Mesothelial cell of epicardium (in vitro differentiated cells): Measurements from ENCODE around the gene GALNTL6. TPM values are rescaled to one million over a fixed set of nuclear protein-coding genes. Genes with fewer than 3 reads are reported as not detected.

Source experiments
- DNase-seq, 2 experiments: peaks; one replicate each; pipeline ENCODE4 v3.0.0; 2021; ENCODE audit warnings: low spot score in 2 of 2; ENCODE audit not compliant: unreplicated experiment in 2 of 2
- H3K27ac Mint-ChIP-seq: 2 replicates; pipeline ENCODE4 v1.8.0; 2021; ENCODE audit warnings: mixed read lengths
- H3K27me3 Mint-ChIP-seq: 2 replicates; pipeline ENCODE4 v1.8.0; 2021; ENCODE audit warnings: low read depth, mixed read lengths
- H3K36me3 Mint-ChIP-seq: 2 replicates; pipeline ENCODE4 v1.8.0; 2021; ENCODE audit warnings: mixed read lengths
- H3K4me1 Mint-ChIP-seq: 2 replicates; pipeline ENCODE4 v1.8.0; 2021; ENCODE audit warnings: mixed read lengths
- H3K4me3 Mint-ChIP-seq: 2 replicates; pipeline ENCODE4 v1.8.0; 2021; ENCODE audit warnings: mild to moderate bottlenecking, moderate library complexity, mixed read lengths
- H3K9me3 Mint-ChIP-seq: 2 replicates; pipeline ENCODE4 v1.8.0; 2021; ENCODE audit warnings: mixed read lengths
- total RNA-seq: library from RNA; stranded (reverse); gene quantifications from 3 replicates; pipeline ENCODE4 v1.2.1, GENCODE V29; 2021
- TF ChIP-seq, protein P1 (sequence below): fragments of 200-600 bp; sonication (generic); IDR thresholded peaks from one replicate; pipeline ENCODE4 v1.5.0; 2021; ENCODE audit warnings: antibody characterized with exemption; ENCODE audit not compliant: unreplicated experiment

Gene GALNTL6
- total RNA-seq, 1 donor from 2014 or later: 1.3 TPM

- H3K36me3 Mint-ChIP-seq: no peaks in the 10 kb centered on the region
- peaks cover 12% of the 10 kb centered on the region for H3K27me3 Mint-ChIP-seq
- H3K4me1 Mint-ChIP-seq: no peaks in the 10 kb centered on the region
- no peak overlapping the region for H3K27ac Mint-ChIP-seq
- TF ChIP-seq, protein P1, sequence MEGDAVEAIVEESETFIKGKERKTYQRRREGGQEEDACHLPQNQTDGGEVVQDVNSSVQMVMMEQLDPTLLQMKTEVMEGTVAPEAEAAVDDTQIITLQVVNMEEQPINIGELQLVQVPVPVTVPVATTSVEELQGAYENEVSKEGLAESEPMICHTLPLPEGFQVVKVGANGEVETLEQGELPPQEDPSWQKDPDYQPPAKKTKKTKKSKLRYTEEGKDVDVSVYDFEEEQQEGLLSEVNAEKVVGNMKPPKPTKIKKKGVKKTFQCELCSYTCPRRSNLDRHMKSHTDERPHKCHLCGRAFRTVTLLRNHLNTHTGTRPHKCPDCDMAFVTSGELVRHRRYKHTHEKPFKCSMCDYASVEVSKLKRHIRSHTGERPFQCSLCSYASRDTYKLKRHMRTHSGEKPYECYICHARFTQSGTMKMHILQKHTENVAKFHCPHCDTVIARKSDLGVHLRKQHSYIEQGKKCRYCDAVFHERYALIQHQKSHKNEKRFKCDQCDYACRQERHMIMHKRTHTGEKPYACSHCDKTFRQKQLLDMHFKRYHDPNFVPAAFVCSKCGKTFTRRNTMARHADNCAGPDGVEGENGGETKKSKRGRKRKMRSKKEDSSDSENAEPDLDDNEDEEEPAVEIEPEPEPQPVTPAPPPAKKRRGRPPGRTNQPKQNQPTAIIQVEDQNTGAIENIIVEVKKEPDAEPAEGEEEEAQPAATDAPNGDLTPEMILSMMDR: no peak
- no peak overlapping the region for H3K4me3 Mint-ChIP-seq
- H3K9me3 Mint-ChIP-seq: no peaks in the 10 kb centered on the region
- DNase-seq: no peak
Observed at GRCh38 chr4:172813359-172813923, 1000.2 kb downstream of the GALNTL6 start.

GRCh38 chr4:172815499-172816164 lies 1002.4 kb downstream of the GALNTL6 start:
- TF ChIP-seq, protein P1: no peak
- no peak for DNase-seq
- no peak overlapping the region for H3K27ac Mint-ChIP-seq
- no peaks in the 10 kb centered on the region for H3K27me3 Mint-ChIP-seq
- H3K4me3 Mint-ChIP-seq: no peak overlapping the region
- peaks cover under 1% of the 10 kb centered on the region for H3K9me3 Mint-ChIP-seq
- H3K4me1 Mint-ChIP-seq: no peaks in the 10 kb centered on the region
- no peaks in the 10 kb centered on the region for H3K36me3 Mint-ChIP-seq

DNA sequence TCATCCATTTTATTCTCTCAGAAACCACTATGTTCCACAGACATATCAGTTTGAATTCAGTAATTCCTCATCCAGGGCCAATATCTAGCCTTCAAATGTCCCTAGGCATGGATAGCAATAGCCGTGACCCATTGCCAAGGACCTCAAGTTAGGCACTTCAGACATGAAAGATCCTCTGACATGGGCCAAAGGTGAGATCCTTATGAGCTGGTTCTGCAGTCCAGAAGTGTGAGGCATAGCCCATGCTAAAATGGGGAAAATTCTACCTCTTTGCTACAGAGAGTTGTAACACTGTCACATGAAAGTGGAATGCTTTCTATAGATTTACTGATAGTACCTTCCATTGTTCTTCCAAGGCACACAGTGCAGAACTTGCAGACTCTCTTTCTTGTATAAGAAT lies 1005.7 kb downstream of the GALNTL6 start:
- TF ChIP-seq, protein P1: no peak
- peaks cover 3% of the 10 kb centered on the region for H3K9me3 Mint-ChIP-seq
- H3K36me3 Mint-ChIP-seq: no peaks in the 10 kb centered on the region
- no peak overlapping the region for H3K27ac Mint-ChIP-seq
- DNase-seq: no peak
- H3K4me1 Mint-ChIP-seq: no peaks in the 10 kb centered on the region
- peaks cover 1% of the 10 kb centered on the region for H3K27me3 Mint-ChIP-seq
- no peak overlapping the region for H3K4me3 Mint-ChIP-seq

- Mint-ChIP-seq H3K27me3 (peaks cover 1% of the 10 kb centered on the region), H3K4me3 (no peak overlapping the region), H3K9me3 (peaks cover 3% of the 10 kb centered on the region), H3K36me3 (no peaks in the 10 kb centered on the region), H3K4me1 (no peaks in the 10 kb centered on the region), H3K27ac (no peak overlapping the region)
- TF ChIP-seq, protein P1: no peak
- DNase-seq: no peak
Observed at GRCh38 chr4:172819353-172819752, 1006.1 kb downstream of the GALNTL6 start.

GRCh38 chr4:172822331-172822730 lies 1009.1 kb downstream of the GALNTL6 start:
- peaks cover 3% of the 10 kb centered on the region for H3K9me3 Mint-ChIP-seq
- no peaks in the 10 kb centered on the region for H3K4me1 Mint-ChIP-seq
- H3K27ac Mint-ChIP-seq: no peak overlapping the region
- H3K4me3 Mint-ChIP-seq: no peak overlapping the region
- TF ChIP-seq, protein P1: no peak
- H3K36me3 Mint-ChIP-seq: no peaks in the 10 kb centered on the region
- no peak for DNase-seq
- peaks cover 1% of the 10 kb centered on the region for H3K27me3 Mint-ChIP-seq
